Heart right ventricle (tissue), 16 donors: ENCODE data around the gene ACTR3C. TPM values are rescaled to one million over a fixed set of nuclear protein-coding genes. Genes with fewer than 3 reads are reported as not detected.
A peak's percentile ranks its signal among the peaks of the same experiment; 100 is the strongest.

ENCODE experiments used
- ATAC-seq, 8 donors: fragments of 200-7000 bp; cut with Tn5 transposase; one replicate each; pipeline ENCODE4 v1.9.1; 2020; ENCODE audit warnings: mild to moderate bottlenecking in 8 of 8, moderate library complexity in 8 of 8, moderate number of reproducible peaks in 1 of 8
- DNase-seq, 2 donors: peaks; one replicate each; pipeline ENCODE4 v3.0.0-alpha.2; 2020
- H3K27ac ChIP-seq, 10 donors: fragments of 200-600 bp; sonication (generic) in 2 of 10; one replicate each; pipeline versions ENCODE4 v1.5.0 to v1.8.0; 2020 to 2022; ENCODE audit warnings: mild to moderate bottlenecking in 3 of 10
- H3K27me3 ChIP-seq, 7 donors: fragments of 200-600 bp; one replicate each; pipeline ENCODE4 v1.8.0; 2021 to 2022; ENCODE audit warnings: mild to moderate bottlenecking in 2 of 7
- H3K36me3 ChIP-seq, 9 donors: fragments of 200-600 bp; sonication (generic) in 1 of 9; one replicate each; pipeline versions ENCODE4 v1.5.0 to v1.8.0; 2020 to 2022; ENCODE audit warnings: mild to moderate bottlenecking in 2 of 9
- H3K4me1 ChIP-seq, 9 donors: fragments of 200-600 bp; sonication (generic) in 1 of 9; one replicate each; pipeline versions ENCODE4 v1.5.0 to v1.8.0; 2020 to 2022; ENCODE audit warnings: mild to moderate bottlenecking in 4 of 9
- H3K4me3 ChIP-seq, 10 donors: fragments of 200-600 bp; sonication (generic) in 2 of 10; one replicate each; pipeline versions ENCODE4 v1.5.0 to v1.8.0; 2020 to 2022; ENCODE audit warnings: mild to moderate bottlenecking in 7 of 10, moderate library complexity in 2 of 10
- H3K9me3 ChIP-seq, 11 donors: fragments of 200-600 bp in 10 of 11; sonication (generic) in 2 of 11; one replicate each; pipeline versions ENCODE4 v1.5.0 to v1.8.0; 2013 to 2022; ENCODE audit warnings: mild to moderate bottlenecking in 2 of 11, control low read depth in 1 of 11, moderate library complexity in 1 of 11
- WGBS, 2 donors: extraction: QIAGEN DNeasy Blood & Tissue Kit; methylation state at CpG; one replicate each; pipeline ENCODE4 v1.1.7; 2013; ENCODE audit warnings: inconsistent platforms in 1 of 2; 5-methylcytosine and 5-hydroxymethylcytosine counted together
- intact Hi-C, 10 donors: fragments of 100-400 bp; cut with DNase I; formaldehyde crosslinking; loops; one replicate each; pipeline versions ENCODE4 v1.11.1 to v1.14.2; 2022
- polyA plus RNA-seq, 2 donors: library from polyadenylated mRNA; stranded (reverse); fragments of 200-250 nt; gene quantifications; one replicate each; pipeline ENCODE4 v1.2.3, GENCODE V29; 2013
- total RNA-seq, 10 donors: library from RNA; stranded (reverse); fragmentation: NEBNext Ultra II Directional in 3 of 10; extraction: Animal tissue kit (Norgen Biotek cat#: 25700) in 3 of 10; gene quantifications; one replicate each; pipeline versions ENCODE4 v1.2.1 to v1.2.4, GENCODE V29; 2021 to 2023
- TF ChIP-seq, protein P1 (sequence below), 9 donors: fragments of 200-600 bp; sonication (generic) in 2 of 9; IDR thresholded peaks; one replicate each; pipeline versions ENCODE4 v1.5.0 to v1.8.0; 2021 to 2022; ENCODE audit warnings: antibody characterized with exemption in 9 of 9, mild to moderate bottlenecking in 5 of 9, moderate library complexity in 1 of 9
- donor health status: Arrhythmogenic right ventricular cardiomyopathy.
- donor health status: ischemic (EF 13 %, LVEDD 7.1; RV severe dilation, severe dysfunction).
- donor health status: healthy with polysubstance abuse.
- donor health status: DM: no; HTN: yes; CAD: no.
- donor health status: DM: no; HTN: no; CAD: no.
- donor health status: ischemic (EF 25% LVEDD 6.9; RV normal size, moderate dysfunction).
- donor health status: ischemic (EF 25% LVEDD 5.7; RV mildly dilated, moderate dysfunction).
- donor health status: healthy.
- donor health status: DM: yes; HTN: yes; CAD: no.
- donor health status: Ischemic cardiomyopathy.
- donor health status: ischemic (EF 35%, LVEDD 5.7; RV mildly dilated, moderate dysfunction).
- donor health status: nonischemic (EF 11% LVEDD 7.7; RV severe dilation, severe dysfunction).
- donor health status: DM: yes; HTN: yes; CAD: no.
- donor health status: PGD.
- donor health status: ischemic (EF 29% LVEDD 5.4; RV normal size, mild dysfunction).
- donor health status: nonischemic (EF 23%, LVEDD 6.1; RV moderate dilation, normal function).

Gene ACTR3C
- total and polyA plus RNA-seq, 12 donors = 2.6 to 7.0 (median 3.5) TPM

DNA sequence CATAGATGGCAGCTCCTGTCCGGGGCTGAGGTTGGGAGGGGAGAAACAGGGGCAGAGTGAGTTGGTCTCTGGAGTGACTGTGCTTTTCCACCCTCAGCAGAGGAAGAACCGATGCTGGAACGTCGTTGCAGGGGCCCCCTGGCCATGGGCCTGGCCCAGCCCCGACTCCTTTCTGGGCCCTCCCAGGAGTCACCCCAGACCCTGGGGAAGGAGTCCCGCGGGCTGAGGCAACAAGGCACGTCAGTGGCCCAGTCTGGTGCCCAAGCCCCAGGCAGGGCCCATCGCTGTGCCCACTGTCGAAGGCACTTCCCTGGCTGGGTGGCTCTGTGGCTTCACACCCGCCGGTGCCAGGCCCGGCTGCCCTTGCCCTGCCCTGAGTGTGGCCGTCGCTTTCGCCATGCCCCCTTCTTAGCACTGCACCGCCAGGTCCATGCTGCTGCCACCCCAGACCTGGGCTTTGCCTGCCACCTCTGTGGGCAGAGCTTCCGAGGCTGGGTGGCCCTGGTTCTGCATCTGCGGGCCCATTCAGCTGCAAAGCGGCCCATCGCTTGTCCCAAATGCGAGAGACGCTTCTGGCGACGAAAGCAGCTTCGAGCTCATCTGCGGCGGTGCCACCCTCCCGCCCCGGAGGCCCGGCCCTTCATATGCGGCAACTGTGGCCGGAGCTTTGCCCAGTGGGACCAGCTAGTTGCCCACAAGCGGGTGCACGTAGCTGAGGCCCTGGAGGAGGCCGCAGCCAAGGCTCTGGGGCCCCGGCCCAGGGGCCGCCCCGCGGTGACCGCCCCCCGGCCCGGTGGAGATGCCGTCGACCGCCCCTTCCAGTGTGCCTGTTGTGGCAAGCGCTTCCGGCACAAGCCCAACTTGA, 48.0 kb upstream of the ACTR3C start:
- intact Hi-C loops = no loop called here

DNA sequence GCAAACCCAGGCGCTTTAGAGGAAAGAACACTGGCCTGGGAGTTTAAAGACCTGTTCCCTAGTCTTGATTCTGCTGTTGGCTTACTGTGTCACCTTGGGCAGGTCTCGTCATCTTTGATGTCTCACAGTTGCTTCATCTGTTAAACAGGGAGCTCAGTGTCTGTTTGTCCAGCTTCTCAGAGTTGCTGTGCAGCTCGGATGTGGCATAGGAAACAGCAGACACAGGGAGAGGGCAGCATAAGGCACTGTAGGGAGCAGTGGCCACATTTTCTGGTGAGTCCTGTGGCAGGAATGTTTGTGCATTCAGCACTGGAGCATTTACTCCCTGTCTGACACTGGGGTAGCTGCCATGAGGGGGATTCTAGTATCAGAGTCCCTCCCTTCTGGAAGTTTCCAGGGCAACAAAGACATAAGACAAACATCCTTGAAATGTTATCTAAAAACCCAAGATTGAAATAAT, 47.3 kb upstream of the ACTR3C start:
- 71 to 82% methylated on average over 3 of the region's 3 CpGs for WGBS, 2 donors
- Histone ChIP-seq H3K36me3 (peaks cover 0 to 57% (median 28%) of the 10 kb centered on the region in 9 donors), H3K27ac (peak overlapping the region in 7 of 10 donors; percentile 35 to 99 (median 98)), H3K27me3 (no peaks in the 10 kb centered on the region), H3K9me3 (no peaks in the 10 kb centered on the region), H3K4me3 (peak overlapping the region in 3 of 10 donors; percentile 97 to 99 (median 97)), H3K4me1 (peaks cover 16 to 57% (median 38%) of the 10 kb centered on the region in 9 donors)
- DNase-seq (no peak), ATAC-seq (no peak)
- TF ChIP-seq, protein P1, sequence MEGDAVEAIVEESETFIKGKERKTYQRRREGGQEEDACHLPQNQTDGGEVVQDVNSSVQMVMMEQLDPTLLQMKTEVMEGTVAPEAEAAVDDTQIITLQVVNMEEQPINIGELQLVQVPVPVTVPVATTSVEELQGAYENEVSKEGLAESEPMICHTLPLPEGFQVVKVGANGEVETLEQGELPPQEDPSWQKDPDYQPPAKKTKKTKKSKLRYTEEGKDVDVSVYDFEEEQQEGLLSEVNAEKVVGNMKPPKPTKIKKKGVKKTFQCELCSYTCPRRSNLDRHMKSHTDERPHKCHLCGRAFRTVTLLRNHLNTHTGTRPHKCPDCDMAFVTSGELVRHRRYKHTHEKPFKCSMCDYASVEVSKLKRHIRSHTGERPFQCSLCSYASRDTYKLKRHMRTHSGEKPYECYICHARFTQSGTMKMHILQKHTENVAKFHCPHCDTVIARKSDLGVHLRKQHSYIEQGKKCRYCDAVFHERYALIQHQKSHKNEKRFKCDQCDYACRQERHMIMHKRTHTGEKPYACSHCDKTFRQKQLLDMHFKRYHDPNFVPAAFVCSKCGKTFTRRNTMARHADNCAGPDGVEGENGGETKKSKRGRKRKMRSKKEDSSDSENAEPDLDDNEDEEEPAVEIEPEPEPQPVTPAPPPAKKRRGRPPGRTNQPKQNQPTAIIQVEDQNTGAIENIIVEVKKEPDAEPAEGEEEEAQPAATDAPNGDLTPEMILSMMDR (IDR thresholded peaks at IDR 0.05) = no peak
- intact Hi-C loops = no loop called here

More for the DNA sequence above, 48.0 kb upstream of the ACTR3C start:
- ATAC-seq (no peak), DNase-seq (no peak)
- Histone ChIP-seq H3K27me3 (no peaks in the 10 kb centered on the region), H3K4me3 (no peak overlapping the region), H3K9me3 (no peaks in the 10 kb centered on the region), H3K36me3 (peaks cover 0 to 57% (median 28%) of the 10 kb centered on the region in 9 donors), H3K4me1 (peaks cover 16 to 57% (median 38%) of the 10 kb centered on the region in 9 donors), H3K27ac (peak overlapping the region in 3 of 10 donors; percentile 2 to 99 (median 14))
- WGBS, 2 donors = 87 to 90% methylated on average over 48 of the region's 48 CpGs
- TF ChIP-seq, protein P1 (IDR thresholded peaks at IDR 0.05) = no peak

DNA sequence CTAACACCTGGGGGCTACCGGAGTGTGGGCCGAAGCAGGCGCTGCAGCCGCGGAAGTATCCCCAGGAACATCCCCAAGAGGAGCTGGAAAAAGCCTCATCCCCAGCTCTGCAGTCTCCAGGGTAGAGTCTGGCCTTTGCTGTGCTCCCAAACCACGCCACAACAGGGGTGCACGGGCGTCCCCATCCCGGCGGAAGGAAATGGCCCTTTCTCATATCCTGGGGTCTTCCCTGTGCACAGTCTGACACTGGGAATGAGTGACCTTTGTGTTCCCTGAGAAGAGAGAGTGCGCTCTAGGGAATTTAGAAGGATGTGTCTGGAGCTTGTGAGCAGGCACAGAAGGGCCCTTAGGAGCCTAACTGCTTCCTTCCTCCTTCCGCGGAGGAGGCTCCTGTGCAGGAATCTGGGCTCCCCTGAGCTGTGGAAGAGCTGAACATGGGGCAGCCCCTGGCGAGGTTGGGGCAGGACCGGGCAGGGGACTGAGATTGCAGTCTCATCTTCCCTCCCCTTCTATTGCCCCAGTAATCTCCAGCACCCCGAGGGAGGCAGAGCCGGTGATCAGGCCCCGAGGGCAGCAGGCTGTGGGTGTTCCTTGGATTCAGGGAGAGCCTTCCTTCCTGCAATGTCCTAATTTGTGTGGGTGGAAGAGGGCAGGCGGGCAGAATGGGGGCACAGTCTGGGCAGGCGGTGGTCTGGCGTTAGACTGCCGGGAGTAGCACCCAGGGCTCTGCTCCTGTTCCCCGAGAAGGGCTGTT, 46.6 kb upstream of the ACTR3C start:
- ATAC-seq (peak in 3 of 8 donors; percentile 2 to 6 (median 5)), DNase-seq (no peak)
- peak overlapping the region; percentile 74 to 99 (median 97) for H3K4me3 ChIP-seq
- 32 to 33% methylated on average over 23 of the region's 23 CpGs for WGBS, 2 donors
- intact Hi-C loops = loop anchor here in 5 of 10 donors (5.0 to 10.0 kb wide), 2 partner anchors 37 to 385 kb away; a partner anchor contains a TSS
- H3K36me3 ChIP-seq = peaks cover 0 to 53% (median 28%) of the 10 kb centered on the region in 9 donors
- peak overlapping the region; percentile 90 to 100 (median 98) for H3K27ac ChIP-seq
- H3K9me3 ChIP-seq = no peaks in the 10 kb centered on the region
- TF ChIP-seq, protein P1 (IDR thresholded peaks at IDR 0.05) = no peak
- H3K4me1 ChIP-seq = peaks cover 16 to 57% (median 38%) of the 10 kb centered on the region in 9 donors
- no peaks in the 10 kb centered on the region for H3K27me3 ChIP-seq
